HG03521 (cell line): Measurements from ENCODE around the gene USP35.

ENCODE experiments used
- ATAC-seq: cut with Tn5 transposase; IDR thresholded peaks from one replicate; pipeline ENCODE4 v1.9.1; 2021; ENCODE audit warnings: mild to moderate bottlenecking, moderate library complexity; ENCODE audit not compliant: unreplicated experiment

The USP35 gene

GRCh38 chr11:78197816-78198215 lies 9.1 kb downstream of the USP35 start:
- ATAC-seq = no peak

DNA sequence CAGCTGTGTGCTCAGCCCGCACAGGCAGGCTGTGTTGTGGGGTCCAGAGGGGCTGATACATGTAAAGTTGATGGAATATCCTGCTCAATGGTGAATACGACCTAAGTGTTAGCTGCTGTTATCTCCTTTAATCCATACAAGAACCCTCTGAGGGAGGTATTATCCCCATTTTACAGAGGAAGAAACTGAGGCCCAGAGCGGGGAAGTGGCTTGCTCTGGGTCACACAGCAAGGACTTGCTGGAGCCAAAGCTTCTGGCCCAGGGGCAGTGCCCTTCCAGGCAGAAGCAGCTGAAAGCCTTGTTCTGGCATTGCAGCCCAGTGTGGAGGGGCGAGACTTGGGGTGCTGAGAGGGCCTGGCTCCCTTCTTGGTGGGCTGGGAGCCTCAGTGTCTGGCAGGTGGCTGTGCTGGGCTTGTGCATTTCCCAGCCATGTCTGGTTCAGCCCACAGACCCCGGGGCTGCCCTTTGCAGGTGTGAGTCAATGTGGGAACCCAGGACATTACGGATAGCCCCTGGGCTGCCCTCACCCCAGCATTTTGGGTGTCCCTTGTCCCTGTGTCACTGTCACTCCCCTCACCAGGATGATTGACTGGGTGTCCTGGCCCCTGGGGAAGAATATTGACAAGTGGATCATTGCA lies 10.4 kb downstream of the USP35 start:
- ATAC-seq = no peak

- no peak for ATAC-seq
Observed at GRCh38 chr11:78199653-78200015, 10.9 kb downstream of the USP35 start.

- no peak for ATAC-seq
Observed at GRCh38 chr11:78200061-78200460, 11.3 kb downstream of the USP35 start.

DNA sequence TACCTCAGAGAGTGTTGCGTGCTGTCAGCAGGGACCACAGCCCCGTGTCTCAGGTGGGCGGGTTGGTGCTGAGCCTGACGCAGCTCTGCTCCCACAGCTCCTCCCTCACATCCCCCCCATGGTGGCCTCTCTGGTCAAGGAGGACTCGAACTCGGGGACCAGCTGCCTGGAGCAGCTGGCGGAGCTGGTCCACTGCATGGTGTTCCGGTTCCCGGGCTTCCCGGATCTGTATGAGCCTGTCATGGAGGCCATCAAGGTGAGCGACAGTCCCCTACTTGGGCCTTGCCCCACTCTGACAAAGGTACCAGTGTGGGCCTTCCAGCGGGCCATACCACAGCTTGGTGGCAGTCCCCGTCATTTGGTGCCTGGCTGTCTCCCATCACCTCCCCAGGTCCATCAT lies 11.8 kb downstream of the USP35 start:
- no peak for ATAC-seq

DNA sequence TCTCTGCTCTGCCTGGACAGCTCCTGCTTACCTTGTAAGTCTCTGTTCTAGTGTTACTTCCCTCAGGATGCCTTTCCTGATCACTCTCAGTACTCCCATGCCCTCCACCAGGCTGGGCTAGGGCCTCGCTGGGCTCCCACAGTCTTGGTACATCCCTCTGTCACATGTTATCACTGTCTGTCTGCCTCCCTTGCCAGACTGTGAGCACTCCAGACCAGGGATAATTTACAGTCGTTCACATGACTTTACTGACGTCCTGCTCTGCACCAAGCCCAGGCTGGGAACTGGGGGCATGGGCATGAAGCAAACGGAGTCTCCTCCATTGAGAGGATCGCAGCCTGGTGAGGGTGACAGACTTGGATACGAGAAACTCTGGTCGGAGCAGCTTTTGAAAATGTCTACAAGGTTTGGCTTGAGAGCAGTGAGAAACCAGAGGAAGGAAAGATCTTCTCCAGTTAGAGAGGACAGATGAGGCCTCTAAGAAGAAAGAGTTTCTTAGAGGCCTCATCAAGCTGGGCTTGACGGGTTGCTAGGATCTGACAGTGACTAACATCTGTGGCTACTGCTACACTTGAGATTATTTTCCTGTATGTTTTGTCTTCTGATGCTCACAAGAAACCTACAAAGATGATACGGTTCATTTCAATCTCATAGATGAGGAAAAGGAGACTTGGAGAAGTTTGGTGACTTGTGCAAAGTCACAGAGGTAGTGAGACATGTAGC lies 12.5 kb downstream of the USP35 start:
- no peak for ATAC-seq

- ATAC-seq = no peak
Observed at GRCh38 chr11:78202733-78203167, 14.0 kb downstream of the USP35 start.

DNA sequence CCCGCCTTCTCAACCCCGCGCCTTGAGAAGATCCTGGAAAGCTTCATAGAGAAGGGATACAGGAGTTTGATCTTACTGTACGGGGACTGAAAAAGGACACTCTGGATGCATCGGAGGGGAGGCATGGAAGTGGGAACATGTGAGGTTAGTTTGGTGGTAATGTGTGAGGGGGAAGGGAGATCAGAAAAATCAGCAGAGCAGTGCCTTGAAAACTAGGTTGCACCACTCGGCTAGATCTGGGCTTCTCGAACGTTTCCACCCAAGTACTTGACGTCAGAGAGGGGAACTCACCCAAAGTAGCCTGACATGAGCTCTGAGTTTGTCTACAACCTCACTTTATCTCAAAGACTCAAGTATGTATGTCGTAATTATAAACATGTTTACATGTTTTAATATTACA lies 14.5 kb downstream of the USP35 start:
- no peak for ATAC-seq

GRCh38 chr11:78205256-78205655 lies 16.5 kb downstream of the USP35 start:
- ATAC-seq = no peak

DNA sequence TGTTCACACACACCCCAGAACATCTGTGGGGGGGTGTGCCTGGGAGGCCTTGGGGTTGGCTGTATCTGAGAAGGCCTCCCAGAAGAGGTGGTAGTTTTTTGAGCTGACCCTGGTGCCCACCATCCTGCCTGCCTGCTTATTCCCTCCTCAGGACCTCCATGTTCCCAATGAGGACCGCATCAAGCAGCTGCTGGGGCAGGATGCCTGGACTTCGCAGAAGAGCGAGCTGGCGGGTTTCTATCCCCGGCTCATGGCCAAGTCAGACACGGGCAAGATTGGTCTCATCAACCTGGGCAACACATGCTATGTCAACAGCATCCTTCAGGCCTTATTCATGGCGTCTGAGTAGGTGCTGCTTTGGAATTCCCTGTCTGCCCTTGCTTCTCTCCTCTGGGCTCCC lies 17.0 kb downstream of the USP35 start:
- ATAC-seq = no peak

DNA sequence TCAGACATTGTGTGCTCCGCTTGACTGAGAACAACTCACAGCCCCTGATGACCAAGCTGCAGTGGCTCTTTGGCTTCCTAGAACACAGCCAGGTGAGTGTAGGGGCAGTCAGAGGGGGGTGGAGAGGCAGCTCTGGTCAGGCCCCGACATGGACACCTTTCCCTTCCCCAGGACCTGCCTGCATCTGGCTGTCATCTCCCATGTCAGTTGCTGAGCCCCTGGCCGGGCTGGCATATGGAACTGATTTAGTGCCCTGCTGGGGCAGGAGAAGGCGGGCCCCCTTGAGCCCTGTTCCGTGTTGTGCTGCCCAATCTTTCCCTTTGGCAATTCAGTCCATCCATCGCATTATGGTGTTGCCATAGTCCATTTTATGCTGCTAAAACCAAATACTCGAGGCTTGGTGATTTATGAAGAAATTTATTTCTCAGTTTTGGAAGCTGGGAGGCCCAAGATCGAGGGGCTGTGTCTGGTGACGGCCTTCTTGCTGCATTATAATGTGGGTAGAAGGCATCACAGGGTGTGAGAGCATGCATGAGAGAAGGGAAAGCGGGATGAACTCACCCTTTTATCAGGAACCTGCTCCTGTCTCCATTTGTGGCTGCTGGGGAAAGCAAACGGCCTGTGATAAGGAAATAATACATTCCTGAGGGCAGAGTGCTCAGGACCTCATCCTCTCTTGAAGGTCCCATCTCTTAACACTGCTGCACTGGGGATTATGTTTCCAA lies 19.0 kb downstream of the USP35 start:
- no peak for ATAC-seq

DNA sequence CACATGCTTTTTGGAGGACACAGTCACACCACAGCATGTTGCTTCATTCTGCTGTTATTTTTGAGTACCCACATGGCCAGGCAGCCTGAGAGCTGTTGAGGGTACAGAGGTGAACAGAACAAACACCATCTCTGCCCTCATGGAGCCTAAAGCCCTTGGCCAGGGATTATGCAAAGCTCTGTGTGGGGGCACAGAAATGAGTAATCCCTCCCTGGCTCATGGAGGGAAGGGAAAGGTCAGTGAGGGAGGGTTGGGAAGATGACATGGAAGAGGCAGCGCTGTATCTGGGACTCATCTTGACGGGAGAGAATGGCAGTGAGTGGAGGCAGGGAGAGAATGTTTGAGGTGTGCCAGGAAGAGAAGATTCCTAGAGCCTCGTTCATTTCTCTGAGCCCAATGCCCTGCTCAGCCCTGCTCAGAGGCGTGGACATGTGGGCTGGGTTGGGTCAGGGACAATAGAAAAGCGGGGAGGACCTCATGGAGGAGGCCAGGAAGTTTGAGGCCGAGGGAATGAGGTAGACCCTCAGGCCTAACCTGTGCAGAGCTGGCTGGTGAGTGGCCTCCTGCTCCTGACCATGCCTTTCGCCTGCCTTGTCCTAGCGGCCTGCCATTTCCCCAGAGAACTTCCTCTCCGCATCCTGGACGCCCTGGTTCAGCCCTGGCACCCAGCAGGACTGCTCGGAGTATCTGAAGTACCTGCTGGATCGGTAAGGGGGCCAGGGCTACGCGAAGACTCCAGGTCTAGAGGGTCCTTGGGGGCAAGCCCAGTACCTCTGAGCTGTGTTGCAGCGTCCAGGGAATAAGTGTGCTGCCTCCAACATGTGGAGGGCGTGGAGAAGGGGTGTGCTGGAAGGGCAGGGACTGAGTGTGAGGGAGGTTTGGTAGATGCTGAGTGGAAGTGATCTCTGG lies 19.8 kb downstream of the USP35 start:
- no peak for ATAC-seq

GRCh38 chr11:78209478-78209877 lies 20.8 kb downstream of the USP35 start:
- no peak for ATAC-seq

DNA sequence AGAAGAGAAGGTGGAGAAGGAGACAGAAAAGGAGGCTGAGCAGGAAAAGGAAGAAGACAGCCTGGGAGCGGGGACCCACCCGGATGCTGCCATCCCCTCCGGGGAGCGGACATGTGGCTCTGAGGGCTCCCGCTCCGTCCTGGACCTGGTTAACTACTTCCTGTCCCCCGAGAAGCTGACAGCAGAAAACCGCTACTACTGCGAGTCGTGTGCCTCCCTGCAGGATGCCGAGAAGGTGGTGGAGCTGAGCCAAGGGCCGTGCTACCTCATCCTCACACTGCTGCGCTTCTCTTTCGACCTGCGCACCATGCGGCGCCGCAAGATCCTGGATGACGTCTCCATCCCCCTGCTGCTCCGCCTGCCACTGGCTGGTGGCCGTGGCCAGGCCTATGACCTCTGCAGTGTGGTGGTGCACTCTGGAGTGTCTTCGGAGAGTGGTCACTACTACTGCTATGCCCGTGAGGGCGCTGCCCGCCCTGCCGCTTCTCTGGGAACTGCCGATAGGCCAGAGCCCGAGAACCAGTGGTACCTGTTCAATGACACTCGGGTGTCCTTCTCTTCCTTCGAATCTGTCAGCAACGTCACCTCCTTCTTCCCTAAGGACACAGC lies 21.4 kb downstream of the USP35 start:
- ATAC-seq = no peak

GRCh38 chr11:78211565-78211964 lies 22.8 kb downstream of the USP35 start:
- ATAC-seq = no peak

GRCh38 chr11:78212586-78213371 lies 24.1 kb downstream of the USP35 start:
- ATAC-seq = no peak

GRCh38 chr11:78213526-78214330 lies 25.0 kb downstream of the USP35 start:
- no peak for ATAC-seq

GRCh38 chr11:78214331-78215194 lies 25.8 kb downstream of the USP35 start:
- ATAC-seq = no peak
